ENCODE results near the gene PEDS1. TPM values are rescaled to one million over a fixed set of nuclear protein-coding genes. Genes with fewer than 3 reads are reported as not detected.

The PEDS1 gene
- total and polyA plus RNA-seq, 2 of the 13 experiments (the other 11 are each of a cell fraction or from before 2014, with no cell fraction given): 30.5 to 93.9 TPM

- TF ChIP-seq ARID4A (CRISPR knock-in tag; IDR thresholded peaks at IDR 0.05; ENCODE audit: borderline replicate concordance): peak; percentile 75
- 0 out of 2 replicates have a peak, but pooled peaks have one; percentile 42 for TF ChIP-seq ZFP90 (CRISPR knock-in tag; IDR thresholded peaks at IDR 0.05; ENCODE audit: borderline replicate concordance)
- no peak for TF ChIP-seq ZNF546 (CRISPR knock-in tag; conservative IDR thresholded peaks at IDR 0.05)
- TF ChIP-seq POGZ (CRISPR knock-in tag; IDR thresholded peaks at IDR 0.05): no peak
- peak; percentile 55; the same call in 1 of the 2 replicates for TF ChIP-seq PATZ1 (CRISPR knock-in tag; IDR thresholded peaks at IDR 0.05)
- TF ChIP-seq SP140L (CRISPR knock-in tag; IDR thresholded peaks at IDR 0.05; ENCODE audit: borderline replicate concordance): 0 out of 2 replicates have a peak, but pooled peaks have one; percentile 48
- TF ChIP-seq KDM3A (CRISPR knock-in tag; IDR thresholded peaks at IDR 0.05; ENCODE audit: low read depth): 0 out of 2 replicates have a peak, but pooled peaks have one; percentile 53
- no peak for TF ChIP-seq SNAI1 (CRISPR knock-in tag; IDR thresholded peaks at IDR 0.05; ENCODE audit: borderline replicate concordance)
- no peak; the same call in none of the 2 replicates for TF ChIP-seq YEATS4 (CRISPR knock-in tag; IDR thresholded peaks at IDR 0.05; ENCODE audit: borderline replicate concordance)
- TF ChIP-seq LCORL (IDR thresholded peaks at IDR 0.05): 0 out of 2 replicates have a peak, but pooled peaks have one; percentile 7
- no peak for TF ChIP-seq LCORL (CRISPR knock-in tag; IDR thresholded peaks at IDR 0.05)
- peak; percentile 87 for TF ChIP-seq ZBTB25 (CRISPR knock-in tag; IDR thresholded peaks at IDR 0.05)
- no peak; the same call in 1 of the 2 replicates for TF ChIP-seq STAG1 (CRISPR knock-in tag; IDR thresholded peaks at IDR 0.05)
- TF ChIP-seq GABPA (IDR thresholded peaks at IDR 0.05; ENCODE audit: low read depth, low read length): no peak
- peak; percentile 37; the same call in 1 of the 2 replicates for TF ChIP-seq GABPA (CRISPR knock-in tag; IDR thresholded peaks at IDR 0.05; ENCODE audit: low read depth)
- peak; percentile 94 for TF ChIP-seq FOXK1 (CRISPR knock-in tag; IDR thresholded peaks at IDR 0.05; ENCODE audit: borderline replicate concordance, low read depth)
- TF ChIP-seq ZNF574 (CRISPR knock-in tag; IDR thresholded peaks at IDR 0.05): 0 out of 2 replicates have a peak, but pooled peaks have one; percentile 2
- no peak for TF ChIP-seq ZKSCAN5 (CRISPR knock-in tag; IDR thresholded peaks at IDR 0.05)
- TF ChIP-seq TEAD2 (CRISPR knock-in tag; IDR thresholded peaks at IDR 0.05): no peak
Observed at GRCh38 chr20:50192364-50193198, 39.1 kb upstream of the PEDS1 start (continued).

Measured in HepG2 (cell line).